Ishikawa (cell line): ENCODE results near the gene KIF6.

Experiments used
- CEBPB ChIP-seq: IDR thresholded peaks from 2 replicates; pipeline ENCODE4 v1.6.1; 2012
- CREB1 ChIP-seq: IDR thresholded peaks from 2 replicates; pipeline ENCODE4 v1.6.1; 2012; ENCODE audit warnings: low read depth
- EGR1 ChIP-seq: IDR thresholded peaks from 2 replicates; pipeline ENCODE4 v1.6.1; 2012
- EP300 ChIP-seq: IDR thresholded peaks from 2 replicates; pipeline ENCODE4 v1.6.1; 2012; ENCODE audit warnings: borderline replicate concordance
- FOXM1 ChIP-seq: IDR thresholded peaks from 2 replicates; pipeline ENCODE4 v1.6.1; 2012; ENCODE audit warnings: low read depth, borderline replicate concordance
- MAX ChIP-seq: IDR thresholded peaks from 2 replicates; pipeline ENCODE4 v1.6.1; 2012
- NFIC ChIP-seq: IDR thresholded peaks from 2 replicates; pipeline ENCODE4 v1.6.1; 2012
- RAD21 ChIP-seq: IDR thresholded peaks from 2 replicates; pipeline ENCODE4 v1.6.1; 2012; ENCODE audit warnings: low read depth
- REST ChIP-seq: IDR thresholded peaks from 2 replicates; pipeline ENCODE4 v1.6.1; 2012; ENCODE audit warnings: low read depth, mild to moderate bottlenecking
- TAF1 ChIP-seq: IDR thresholded peaks from 2 replicates; pipeline ENCODE4 v1.6.1; 2012; ENCODE audit warnings: low read depth, mild to moderate bottlenecking
- TCF12 ChIP-seq: IDR thresholded peaks from 2 replicates; pipeline ENCODE4 v1.6.1; 2012; ENCODE audit warnings: low read depth
- TEAD4 ChIP-seq: IDR thresholded peaks from 2 replicates; pipeline ENCODE4 v1.6.1; 2012
- USF1 ChIP-seq: IDR thresholded peaks from 2 replicates; pipeline ENCODE4 v1.6.1; 2012
- YY1 ChIP-seq: IDR thresholded peaks from 2 replicates; pipeline ENCODE4 v1.6.1; 2012; ENCODE audit warnings: low read depth
- ZBTB7A ChIP-seq: IDR thresholded peaks from 2 replicates; pipeline ENCODE4 v1.6.1; 2012; ENCODE audit warnings: low read depth

The KIF6 gene

DNA sequence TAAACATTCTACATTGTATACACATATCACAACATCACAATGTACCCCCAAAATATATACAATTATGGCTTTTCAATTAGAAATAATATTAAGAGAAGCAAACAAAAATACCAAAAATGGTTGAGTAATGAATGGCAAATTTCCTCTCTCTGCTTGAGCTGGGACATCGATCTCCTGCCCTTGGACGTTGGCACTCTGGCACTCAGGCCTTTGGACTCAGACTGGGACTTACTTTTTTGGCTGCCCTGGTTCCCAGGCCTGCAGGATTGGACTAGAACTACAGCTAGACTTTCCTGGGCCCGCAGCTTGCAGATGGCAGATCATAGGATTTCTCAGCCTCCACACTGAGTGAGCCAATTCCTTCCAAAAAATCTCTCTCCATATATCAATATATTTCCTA lies 349.8 kb downstream of the KIF6 start:
- TF ChIP-seq NFIC (no peak), CEBPB (no peak), EGR1 (no peak), EP300 (no peak), MAX (no peak), USF1 (no peak), TAF1 (no peak), REST (no peak), RAD21 (no peak), FOXM1 (no peak)

DNA sequence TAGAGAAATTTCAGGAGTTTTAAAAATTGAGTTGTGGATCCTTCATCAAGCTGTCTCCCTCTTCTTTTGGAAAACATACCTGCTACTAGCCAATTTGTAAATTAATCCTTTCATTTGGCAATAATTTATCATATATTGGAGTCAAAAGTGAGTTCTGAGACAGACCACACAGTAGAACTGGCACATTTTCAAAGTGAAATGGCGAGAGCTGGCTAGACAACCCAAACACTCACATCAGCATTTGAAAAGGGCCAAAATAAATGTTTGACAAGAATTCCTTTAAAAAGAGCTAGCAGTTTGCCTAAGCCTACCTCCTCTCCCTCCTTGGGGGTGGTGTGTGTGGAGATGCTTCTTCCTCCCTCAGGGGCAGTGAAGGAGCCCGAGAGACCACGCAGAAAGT lies 354.8 kb downstream of the KIF6 start:
- TF ChIP-seq CEBPB: no peak
- TF ChIP-seq MAX: no peak
- TF ChIP-seq EP300: no peak
- TF ChIP-seq FOXM1: no peak
- TF ChIP-seq USF1: no peak

DNA sequence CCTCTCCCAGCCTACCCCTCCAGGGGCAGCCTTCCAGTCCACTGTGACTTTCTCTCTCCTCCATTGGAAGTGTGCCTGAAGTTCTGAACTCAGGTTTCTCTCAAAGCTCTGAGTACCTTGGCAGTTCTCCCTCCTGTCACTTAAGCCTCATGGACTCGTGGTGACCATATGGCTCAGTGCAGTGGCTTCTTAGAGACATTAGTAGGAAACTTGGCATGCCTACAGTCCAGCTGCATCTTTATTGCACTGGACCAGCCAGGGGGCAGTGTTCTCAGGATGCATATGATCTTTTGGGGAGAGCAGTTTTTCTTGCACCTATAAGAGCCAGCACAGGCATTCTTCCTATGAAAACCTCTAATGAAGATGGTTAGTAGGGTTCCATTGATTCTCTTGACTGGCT lies 355.2 kb downstream of the KIF6 start:
- TF ChIP-seq TAF1 (no peak), EP300 (no peak), USF1 (no peak), EGR1 (no peak), TEAD4 (no peak), REST (no peak), ZBTB7A (no peak), NFIC (no peak), CEBPB (no peak), FOXM1 (no peak), YY1 (no peak), RAD21 (no peak), TCF12 (no peak), MAX (no peak), CREB1 (no peak)

DNA sequence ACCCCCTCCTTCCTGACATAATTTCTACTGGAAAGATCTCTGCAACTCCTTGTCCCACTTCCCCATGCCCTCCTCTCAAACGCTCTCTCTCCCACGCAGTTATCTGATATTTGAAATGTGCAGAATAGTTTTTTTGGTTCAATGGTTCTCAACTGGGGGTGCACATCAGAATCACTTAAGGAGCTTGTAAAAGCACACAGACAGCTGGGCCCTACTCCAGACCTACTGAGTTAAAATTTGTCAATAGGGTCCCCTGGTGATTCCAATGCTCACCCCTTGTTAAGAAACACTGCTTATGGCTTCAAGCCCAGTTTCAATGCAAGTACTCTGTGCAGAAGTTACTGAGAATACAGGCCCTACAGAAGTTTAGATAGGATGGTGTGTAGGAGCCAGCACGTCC lies 357.5 kb downstream of the KIF6 start:
- TF ChIP-seq TEAD4: no peak
- TF ChIP-seq ZBTB7A: no peak
- TF ChIP-seq FOXM1: no peak
- TF ChIP-seq USF1: no peak
- TF ChIP-seq EP300: no peak
- TF ChIP-seq CREB1: no peak
- TF ChIP-seq REST: no peak
- no peak for TF ChIP-seq CEBPB
- TF ChIP-seq YY1: no peak
